Measurements from ENCODE around the gene PRKAG2. TPM values are rescaled to one million over a fixed set of nuclear protein-coding genes. Genes with fewer than 3 reads are reported as not detected.
A peak's percentile ranks its signal among the peaks of the same experiment; 100 is the strongest.

PRKAG2 gene
- total RNA-seq, 1 donor from 2014 or later = 130 TPM

DNA sequence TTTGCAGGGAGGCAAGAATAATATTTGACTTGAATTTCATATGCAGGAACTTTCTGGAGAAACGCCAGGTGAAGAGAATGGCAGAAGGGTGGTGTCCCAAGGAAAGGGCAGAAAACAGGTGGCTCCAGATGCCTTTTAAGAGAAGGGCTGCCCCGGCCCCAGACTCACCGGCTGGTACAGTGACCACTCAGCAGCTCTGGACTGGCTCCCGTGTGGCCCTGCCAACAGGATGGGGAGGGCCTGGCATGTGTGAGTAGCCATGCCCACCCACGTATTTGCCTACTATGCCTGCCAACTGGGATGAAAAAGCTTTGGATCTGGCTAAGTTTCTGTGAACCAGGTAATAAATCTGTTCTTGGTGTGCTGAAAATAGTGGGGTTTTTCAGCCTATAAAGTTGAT lies 159.5 kb downstream of the PRKAG2 start:
- Histone ChIP-seq H3K27me3 (ENCODE audit: low read depth) (no peaks in the 10 kb centered on the region), H3K4me3 (no peak overlapping the region), H3K27ac (replicated peaks) (peak overlapping the region; percentile 89), H3K9me3 (replicated peaks) (no peaks in the 10 kb centered on the region), H3K4me1 (peaks cover 78% of the 10 kb centered on the region), H3K36me3 (no peaks in the 10 kb centered on the region)
- intact Hi-C loops (cut with micrococcal nuclease) = no loop called here
- no peak for DNase-seq
- TF ChIP-seq CTCF (IDR thresholded peaks at IDR 0.05; ENCODE audit: borderline replicate concordance) = no peak

- H3K4me3 ChIP-seq = no peak overlapping the region
- peak overlapping the region; percentile 89 for H3K27ac ChIP-seq (replicated peaks)
- no peak for DNase-seq
- peaks cover 78% of the 10 kb centered on the region for H3K4me1 ChIP-seq
- no peaks in the 10 kb centered on the region for H3K9me3 ChIP-seq (replicated peaks)
- no peak for TF ChIP-seq CTCF (IDR thresholded peaks at IDR 0.05; ENCODE audit: borderline replicate concordance)
- no peaks in the 10 kb centered on the region for H3K27me3 ChIP-seq (ENCODE audit: low read depth)
- H3K36me3 ChIP-seq = no peaks in the 10 kb centered on the region
- intact Hi-C loops (cut with micrococcal nuclease) = no loop called here
Observed at GRCh38 chr7:151716323-151716722, 160.6 kb downstream of the PRKAG2 start.

DNA sequence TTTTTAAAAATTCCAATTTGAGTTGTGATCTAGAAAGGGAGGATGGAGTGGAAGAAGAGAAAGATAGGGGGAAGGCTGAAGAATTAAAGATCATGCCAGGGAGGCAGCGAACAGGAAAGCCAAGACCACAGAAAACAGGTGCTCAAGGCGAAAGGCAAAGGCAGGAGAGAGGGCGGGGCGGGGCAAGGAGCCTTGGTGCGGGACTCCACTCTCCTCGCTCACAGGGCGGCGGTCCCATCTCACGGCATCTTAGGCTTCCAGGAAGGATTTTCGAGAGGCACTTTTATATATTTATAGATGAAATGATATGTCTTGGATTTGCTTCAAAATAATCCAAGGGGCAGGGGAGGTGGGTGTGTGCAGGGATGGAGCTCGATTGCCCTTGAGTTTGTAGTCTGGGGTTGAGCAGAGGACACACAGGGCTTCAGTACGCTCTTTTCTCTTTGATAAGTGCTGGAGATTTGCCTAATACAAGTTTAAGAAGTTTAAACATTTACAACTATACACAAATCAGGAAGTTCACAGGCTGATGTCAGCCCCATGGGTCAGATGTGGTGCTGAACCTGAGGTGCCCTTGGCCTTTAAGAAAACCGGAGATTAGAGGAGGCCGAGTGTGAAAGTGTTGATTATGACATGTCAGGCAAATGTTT lies 161.1 kb downstream of the PRKAG2 start:
- Histone ChIP-seq H3K27ac (replicated peaks) (peak overlapping the region; percentile 89), H3K9me3 (replicated peaks) (no peaks in the 10 kb centered on the region), H3K27me3 (ENCODE audit: low read depth) (no peaks in the 10 kb centered on the region), H3K4me1 (peaks cover 78% of the 10 kb centered on the region), H3K36me3 (no peaks in the 10 kb centered on the region), H3K4me3 (no peak overlapping the region)
- no peak for DNase-seq
- intact Hi-C loops (cut with micrococcal nuclease) = no loop called here
- TF ChIP-seq CTCF (IDR thresholded peaks at IDR 0.05; ENCODE audit: borderline replicate concordance) = no peak

- TF ChIP-seq CTCF (IDR thresholded peaks at IDR 0.05; ENCODE audit: borderline replicate concordance) = no peak
- Histone ChIP-seq H3K4me1 (peaks cover 68% of the 10 kb centered on the region), H3K4me3 (no peak overlapping the region), H3K36me3 (no peaks in the 10 kb centered on the region), H3K27ac (replicated peaks) (peak overlapping the region; percentile 78), H3K9me3 (replicated peaks) (no peaks in the 10 kb centered on the region), H3K27me3 (ENCODE audit: low read depth) (no peaks in the 10 kb centered on the region)
- intact Hi-C loops (cut with micrococcal nuclease) = no loop called here
- DNase-seq = no peak
Observed at GRCh38 chr7:151714201-151714600, 162.7 kb downstream of the PRKAG2 start.

GRCh38 chr7:151712810-151713125 lies 164.1 kb downstream of the PRKAG2 start:
- Histone ChIP-seq H3K9me3 (replicated peaks) (no peaks in the 10 kb centered on the region), H3K27me3 (ENCODE audit: low read depth) (no peaks in the 10 kb centered on the region), H3K36me3 (no peaks in the 10 kb centered on the region), H3K4me3 (no peak overlapping the region), H3K27ac (replicated peaks) (peak overlapping the region; percentile 78), H3K4me1 (peaks cover 66% of the 10 kb centered on the region)
- intact Hi-C loops (cut with micrococcal nuclease) = no loop called here
- DNase-seq = no peak
- no peak for TF ChIP-seq CTCF (IDR thresholded peaks at IDR 0.05; ENCODE audit: borderline replicate concordance)
